Measurements from ENCODE around the gene FHL3.

Gene FHL3, protein sequence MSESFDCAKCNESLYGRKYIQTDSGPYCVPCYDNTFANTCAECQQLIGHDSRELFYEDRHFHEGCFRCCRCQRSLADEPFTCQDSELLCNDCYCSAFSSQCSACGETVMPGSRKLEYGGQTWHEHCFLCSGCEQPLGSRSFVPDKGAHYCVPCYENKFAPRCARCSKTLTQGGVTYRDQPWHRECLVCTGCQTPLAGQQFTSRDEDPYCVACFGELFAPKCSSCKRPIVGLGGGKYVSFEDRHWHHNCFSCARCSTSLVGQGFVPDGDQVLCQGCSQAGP

DNA sequence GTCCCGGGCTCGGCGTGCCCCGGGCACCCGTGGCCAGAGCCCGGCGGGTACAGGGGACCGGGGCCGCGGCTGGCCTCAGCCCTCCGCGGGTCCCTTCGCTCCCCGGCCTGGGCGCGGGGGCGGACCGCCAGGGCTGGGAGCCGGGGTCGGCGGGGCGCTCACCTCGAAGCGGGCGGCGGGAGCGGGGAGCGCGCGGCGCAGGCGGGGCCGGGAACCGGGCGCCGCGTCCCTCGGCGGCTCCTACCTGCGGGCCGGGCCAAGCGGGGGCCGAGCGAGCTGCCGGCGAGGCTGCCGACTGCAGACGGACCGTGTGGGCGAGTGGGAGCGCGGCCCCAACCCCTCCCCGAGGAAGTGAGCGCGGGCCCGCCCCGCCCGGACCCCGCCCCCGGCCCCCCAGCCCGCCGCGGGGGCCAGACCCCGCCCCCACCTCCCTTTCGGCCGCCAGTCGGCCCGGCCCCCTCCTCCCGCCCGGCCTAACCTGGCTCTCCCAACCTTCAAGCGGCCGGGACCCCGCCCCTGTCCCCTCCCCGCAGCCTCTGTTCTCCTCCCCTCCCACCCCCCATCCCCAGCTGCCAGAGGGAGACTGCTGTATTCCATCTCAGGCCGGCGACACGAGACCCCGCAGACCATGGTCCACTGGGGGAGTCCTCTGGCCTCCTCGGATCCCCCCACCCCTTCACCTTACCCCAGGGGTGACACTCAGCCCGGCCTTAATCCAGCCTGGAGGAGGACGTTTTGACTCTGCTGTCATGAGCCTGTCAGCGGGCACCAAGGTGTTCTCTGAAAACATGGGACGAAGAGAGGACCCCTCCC, at the start of gene FHL3:
TSS of gene FHL3 (minus strand) at position 320 of the 813 bp plus-strand sequence. CDS start 6,102 bp downstream, outside the sequence.
- DNase-seq: peak; percentile 56

DNA sequence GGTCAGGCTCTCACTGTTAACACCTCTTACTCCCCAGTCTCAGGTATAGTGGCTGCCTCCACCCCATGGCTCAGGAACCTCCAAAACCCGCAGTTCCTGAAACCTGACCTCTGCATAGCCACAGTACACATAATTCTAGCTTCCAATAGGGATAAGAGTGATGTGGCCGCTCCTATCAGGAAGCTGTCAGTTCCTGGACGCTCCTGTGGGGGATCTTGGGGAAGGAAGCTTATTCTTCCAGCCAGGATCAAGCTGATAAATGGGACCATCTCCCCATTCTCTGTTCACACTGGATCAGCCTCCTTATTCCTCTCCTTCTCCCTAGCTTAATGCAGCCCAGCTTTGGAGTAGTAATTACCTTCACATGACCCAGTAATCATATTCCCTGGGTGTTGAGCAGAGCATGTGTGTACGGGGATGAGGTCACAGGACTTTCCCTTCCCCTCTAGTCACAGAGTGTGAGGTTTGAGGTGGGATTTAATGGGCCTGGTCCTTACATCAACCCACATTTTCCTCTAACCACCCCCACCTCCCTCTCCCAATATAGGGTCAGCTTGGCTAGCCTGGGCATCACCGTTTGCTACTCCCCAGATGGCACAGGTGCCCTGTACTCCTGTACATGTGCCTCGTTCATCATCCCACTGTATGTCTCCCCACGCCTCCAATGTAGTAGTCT, 48.2 kb upstream of the FHL3 start:
- DNase-seq: no peak

DNA sequence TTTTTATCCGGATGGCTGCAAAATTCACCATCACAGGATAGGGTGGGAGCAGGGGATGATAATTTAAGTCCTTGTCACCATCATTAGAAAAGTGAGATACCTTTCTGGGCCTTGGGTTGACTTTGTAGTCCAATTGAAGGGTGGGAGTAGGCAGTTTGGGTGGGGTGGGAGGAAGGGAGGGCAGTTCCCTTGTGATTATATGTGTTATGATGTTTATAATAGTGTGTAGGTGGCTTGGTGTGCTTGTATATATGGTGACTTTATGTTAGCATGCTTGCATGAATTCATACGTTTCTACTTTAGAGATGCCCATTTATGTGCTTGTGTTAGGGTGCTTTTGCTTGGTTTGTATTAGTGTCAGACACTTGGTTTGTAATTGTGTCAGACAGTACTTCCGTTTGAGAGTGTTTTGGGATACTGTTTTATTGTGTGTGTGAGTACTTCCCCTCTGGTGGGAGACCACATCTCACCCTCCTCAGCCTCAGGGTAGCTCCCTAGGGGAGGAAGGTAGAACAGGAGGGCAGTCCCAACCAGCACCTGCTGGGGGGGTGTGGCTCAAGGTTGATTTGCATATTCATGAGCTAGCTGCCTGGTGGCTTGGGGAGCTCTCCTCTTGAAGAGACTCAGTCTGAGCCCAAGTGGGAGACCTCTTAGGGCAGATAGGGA, 47.6 kb upstream of the FHL3 start:
- peak; percentile 16 for DNase-seq

DNA sequence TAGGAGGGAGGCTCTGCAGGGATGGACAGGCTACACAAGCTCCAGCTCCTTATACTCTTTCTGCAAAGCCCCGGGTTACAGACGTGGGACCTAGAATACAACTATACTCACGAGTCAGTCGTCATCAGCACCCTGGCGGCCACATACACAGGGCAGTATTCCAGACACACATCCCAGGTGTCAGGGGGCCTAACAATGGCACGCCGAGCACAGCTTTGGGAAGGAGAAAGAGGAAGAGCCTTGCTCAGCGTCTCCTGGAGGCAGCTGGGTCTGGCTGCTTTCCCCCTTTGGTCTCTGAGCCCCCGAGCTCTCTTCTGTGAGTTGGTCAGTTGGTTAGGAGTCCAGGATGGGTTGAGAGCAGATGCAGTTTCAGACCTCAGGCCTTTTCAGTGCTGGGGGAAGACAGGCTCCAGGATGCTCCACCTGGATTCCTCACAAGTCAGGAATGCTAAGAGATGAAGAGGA, 45.8 kb upstream of the FHL3 start:
- no peak for DNase-seq

DNA sequence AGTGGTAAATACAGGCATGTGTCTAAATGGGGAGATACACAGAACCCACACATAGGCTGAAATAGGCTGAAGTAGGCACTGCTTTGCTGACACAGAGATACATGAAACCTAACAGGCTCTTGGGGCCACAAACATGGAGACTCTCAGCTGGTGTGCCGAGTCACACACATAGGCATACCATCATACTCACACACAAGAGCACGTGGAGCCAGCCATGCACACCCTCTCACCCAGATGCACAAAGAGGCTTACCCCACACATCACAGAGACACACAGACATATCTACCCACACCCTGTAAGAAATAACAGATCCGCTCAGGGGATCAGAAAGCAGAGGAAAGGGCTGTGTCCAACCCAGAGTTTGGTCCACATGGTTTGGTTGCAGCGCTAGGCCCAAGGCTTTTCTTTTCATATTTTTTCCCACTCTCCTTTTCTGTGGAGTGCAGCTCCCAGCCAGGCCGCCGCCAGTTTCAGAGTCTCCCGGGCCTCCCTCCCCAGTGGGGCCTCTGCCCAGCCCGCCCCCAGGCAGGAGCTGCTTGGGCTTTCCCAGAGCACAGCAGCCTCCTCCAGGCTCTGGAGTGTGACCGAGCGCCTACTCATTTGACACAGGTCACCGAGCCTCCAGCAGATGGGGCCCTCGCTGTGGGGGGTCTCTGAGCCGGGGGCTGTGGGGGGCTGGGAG, 45.2 kb upstream of the FHL3 start:
- no peak for DNase-seq

DNA sequence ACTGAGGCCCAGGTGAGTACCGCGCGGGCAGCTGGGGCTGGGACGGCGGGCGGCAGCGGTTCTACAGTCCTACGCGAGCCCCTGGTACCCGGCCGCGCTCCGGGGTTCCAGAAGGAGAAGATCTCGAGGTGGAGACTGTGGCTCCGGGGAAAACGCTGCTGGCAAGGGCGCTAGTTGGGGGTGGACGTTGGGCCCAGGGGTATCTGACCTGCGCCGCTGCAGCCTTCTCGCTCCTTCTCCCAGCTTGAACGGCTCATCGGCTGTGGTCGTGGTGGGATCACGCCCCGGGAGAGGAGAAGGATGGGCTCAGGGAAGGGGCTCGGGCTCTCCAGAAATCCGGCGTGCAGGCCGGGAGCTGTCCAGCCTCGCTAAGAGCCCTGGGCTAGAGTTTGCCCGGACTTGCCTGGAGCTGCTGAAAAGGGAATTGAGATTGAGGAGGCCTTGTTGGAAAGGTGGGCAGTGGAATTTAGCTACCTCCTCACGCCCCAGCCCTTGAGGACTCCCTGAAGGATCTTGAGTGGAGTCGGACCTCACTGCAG, 42.4 kb upstream of the FHL3 start:
- DNase-seq: no peak

DNA sequence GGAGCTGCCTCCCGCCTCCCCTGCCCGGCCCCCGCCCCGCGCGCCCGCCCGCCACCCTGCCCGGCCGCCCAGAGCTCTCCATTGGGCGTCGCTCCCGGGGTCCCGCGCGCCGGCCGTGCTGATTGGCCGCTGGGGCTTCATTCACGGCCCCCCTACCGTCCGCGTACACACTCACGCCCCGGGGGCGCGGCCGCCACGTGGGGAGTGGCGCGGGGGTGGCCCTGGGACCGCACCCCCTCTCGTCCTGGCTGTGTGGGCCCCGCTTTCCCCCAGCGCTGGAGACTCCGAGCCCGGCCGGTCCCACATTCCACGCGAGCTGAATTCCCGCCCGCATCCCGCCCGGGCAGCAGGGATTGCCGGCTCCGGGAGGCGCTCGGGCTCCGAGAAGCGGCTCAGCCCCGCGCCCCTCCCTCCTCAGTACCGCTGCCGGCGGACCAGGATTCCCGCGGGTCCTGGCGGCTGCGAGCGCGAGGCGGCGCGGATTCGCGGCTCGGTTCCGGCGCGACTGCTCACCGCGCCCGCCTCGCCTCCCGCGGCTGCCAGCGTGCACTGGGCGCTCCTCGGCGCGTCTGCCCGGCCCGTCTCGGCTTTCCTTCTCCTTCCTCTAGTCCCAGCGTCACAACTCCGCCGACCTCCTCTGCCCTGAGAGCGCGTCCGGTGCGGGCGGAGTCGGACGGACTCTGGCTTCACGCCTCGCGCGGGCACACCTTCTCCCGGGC, 41.7 kb upstream of the FHL3 start:
- DNase-seq: peak; percentile 84

DNA sequence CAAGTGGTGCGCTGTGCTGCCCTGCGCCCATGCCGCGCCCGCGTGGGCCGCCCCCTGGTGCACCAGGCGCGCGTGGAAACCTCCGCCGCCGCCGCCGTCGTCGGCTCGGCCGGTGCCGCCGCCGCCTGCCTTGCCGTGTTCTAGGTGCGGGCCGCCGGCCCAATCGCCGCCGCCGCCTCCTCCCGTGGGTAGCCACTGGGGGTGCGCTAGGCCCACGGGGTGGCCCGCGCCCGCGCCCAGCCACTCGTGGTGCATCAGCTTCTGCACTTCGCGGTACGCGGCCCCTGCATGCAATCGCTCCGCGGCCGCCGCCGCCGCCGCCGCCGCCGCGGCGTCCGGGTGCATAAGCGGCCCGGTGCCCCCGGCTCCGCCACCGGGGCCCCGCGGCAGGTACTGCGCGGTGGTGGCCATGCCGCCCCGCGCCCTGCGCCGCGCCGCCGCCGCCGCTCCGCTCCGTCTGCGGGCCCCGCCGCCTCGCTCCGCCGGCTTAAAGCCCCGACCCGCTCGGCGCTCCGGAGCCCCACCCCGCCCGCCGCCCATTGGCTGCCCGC, 41.1 kb upstream of the FHL3 start, which contains the start of gene POU3F1:
TSS of gene POU3F1 (minus strand) at position 461 of the 551 bp plus-strand sequence. CDS start at position 411, 50 bp downstream.
- DNase-seq: no peak

DNA sequence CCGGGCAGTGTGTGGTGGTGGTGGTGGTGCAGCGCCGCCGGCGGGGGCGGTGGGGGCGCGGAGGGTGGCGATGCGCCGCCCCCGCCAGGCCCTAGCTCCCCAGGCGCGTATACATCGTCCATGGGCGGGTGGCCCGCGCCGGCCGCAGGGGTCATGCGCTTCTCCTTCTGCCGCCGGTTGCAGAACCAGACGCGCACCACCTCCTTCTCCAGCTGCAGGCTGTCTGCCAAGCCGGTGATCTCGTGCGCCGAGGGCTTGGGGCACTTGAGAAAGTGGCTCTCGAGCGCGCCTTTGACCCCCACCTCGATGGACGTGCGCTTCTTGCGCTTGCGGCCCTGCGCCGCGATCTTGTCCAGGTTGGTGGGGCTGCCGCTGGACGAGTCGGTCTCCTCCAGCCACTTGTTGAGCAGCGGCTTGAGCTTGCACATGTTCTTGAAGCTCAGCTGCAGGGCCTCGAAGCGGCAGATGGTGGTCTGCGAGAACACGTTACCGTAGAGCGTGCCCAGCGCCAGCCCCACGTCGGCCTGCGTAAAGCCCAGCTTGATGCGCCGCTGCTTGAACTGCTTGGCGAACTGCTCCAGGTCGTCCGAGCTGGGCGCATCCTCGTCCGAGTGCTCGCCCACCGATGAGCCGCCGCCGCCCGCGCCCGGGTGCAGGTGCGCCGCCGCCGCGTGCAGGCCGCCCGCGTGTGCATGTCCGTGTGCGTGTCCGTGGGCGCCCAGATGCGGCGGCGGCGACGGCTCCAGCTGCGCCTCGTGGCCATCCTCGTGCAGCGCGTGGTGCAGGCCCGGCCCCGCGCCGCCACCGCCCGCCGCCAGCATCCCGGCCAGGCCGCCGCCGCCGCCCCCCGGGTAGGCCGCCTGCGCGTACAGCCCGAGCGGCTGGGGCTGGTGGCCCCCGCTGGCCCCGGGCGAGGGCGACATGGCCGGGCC, 40.4 kb upstream of the FHL3 start:
- no peak for DNase-seq

DNA sequence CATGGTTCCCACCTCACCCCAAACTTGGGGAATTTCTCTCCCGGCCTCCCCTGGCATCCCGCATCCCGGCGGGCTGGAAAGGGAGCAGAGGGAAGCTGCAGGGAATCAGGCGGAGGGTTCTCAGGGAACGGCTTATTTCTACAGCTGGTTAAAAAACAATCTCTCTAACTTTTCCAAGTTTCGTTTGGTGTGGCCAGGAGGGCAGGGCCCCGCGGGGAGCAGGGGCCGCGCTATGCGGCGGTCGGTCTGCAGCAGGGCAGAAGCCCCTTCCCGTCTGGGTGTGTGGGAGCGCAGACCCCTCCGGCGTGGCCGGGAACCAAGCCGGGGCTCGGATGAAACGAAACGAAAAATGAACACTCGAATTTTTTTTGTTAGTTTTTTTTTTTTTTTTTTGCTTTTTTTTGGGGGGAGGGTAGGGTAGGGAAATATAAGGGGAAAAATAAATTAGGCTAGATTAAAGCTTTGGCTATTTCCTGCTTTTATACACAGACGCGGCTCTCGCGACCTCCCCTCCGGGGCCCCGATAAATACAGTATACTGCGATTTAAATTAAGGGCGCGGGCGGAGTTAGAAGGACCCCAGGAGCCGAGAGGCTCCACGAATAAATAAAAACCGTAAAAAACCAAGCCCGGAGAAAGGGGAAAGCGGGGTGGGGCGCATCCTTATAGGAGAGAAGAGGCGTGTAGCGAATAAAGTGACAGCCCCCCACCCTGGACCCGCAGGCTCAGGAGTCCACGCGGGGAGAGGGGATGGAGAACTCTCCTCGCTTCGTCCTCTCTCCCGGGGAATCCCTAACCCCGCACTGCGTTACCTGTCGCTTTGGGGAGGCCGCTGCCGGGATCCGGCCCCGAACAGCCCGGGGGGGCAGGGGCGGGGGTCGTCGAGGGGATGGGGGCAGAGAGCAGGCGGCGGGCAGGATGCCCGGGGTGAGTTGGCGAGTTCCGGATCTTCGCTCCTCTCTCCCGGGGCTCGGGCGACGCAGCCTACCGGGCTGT, 39.2 kb upstream of the FHL3 start:
- no peak for DNase-seq

DNA sequence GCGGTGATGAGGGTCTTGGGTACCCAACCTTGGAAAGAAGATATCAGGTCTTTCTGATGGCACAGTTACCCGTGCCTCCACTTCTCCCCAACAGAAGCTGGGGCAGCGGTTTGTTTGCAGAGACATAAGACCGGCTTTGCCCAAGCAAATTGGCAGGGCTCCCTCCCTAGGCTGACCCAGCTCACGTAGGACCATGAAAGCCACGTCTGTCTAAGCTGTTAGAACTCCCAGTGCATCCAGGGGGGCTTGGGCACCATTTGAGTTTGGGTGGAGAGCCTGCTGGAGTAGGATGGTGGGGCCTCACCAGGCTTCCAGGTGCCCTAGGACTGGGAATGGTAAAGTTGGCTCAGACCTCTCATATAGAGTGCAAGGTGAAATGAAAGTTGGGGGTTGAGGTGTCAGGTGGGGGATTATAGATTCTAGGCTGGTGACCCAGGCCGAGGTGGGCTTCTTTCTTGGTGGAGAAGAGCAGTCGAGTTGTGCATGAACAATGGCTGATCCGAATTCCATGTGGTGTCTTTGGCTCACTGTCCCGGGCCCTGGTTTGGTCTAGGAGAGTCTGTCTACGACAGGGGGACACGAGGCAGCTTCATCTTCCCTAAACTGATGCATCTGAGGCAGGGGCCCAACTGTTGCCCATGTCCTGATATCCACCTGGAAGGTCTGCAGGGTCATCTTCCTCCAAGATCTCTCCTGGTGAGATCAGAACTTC, 37.9 kb upstream of the FHL3 start:
- DNase-seq: no peak

DNA sequence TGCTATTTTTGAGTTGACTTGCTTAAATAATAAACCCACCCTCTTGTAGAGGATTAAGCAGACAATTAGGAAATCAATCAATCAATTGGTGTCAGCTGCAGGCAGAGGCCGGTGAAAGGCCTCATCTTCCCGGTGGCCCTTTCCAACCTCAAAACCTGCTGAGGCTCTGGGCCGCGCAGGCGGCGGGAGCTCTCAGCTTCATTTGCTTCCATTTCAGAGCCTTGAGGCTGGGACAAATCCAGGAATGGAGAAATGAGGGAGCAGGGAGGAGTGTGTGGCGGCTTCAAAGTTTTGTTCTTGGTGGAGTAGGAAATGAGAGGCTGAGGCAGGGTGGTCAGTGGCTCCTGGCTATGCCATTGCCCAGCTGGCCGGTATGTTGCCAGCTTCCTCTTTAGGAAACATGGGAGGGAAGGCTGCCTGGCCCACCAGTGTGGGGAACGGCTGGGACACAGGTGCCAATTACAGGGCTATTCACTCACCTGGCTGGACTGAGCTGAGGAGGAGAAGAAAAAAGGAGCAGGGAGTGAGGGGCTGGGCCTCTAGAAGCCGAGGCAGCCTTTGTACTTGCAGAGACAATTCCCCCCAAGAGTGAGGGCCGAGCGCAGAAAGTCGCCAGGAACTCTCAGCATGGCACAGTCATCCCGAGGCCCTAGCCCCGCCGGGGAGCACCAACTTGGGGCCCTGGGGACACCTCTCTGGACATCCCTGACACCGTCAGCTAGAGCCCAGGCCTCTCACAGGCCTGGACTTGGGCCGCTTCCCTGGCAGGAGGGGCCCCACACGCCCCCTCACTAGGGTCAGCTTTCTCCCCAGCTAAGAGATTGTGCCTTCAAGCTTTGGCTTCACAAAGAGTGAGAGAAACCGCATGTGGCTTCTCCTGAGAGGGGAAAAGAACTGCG, 36.9 kb upstream of the FHL3 start:
- no peak for DNase-seq

DNA sequence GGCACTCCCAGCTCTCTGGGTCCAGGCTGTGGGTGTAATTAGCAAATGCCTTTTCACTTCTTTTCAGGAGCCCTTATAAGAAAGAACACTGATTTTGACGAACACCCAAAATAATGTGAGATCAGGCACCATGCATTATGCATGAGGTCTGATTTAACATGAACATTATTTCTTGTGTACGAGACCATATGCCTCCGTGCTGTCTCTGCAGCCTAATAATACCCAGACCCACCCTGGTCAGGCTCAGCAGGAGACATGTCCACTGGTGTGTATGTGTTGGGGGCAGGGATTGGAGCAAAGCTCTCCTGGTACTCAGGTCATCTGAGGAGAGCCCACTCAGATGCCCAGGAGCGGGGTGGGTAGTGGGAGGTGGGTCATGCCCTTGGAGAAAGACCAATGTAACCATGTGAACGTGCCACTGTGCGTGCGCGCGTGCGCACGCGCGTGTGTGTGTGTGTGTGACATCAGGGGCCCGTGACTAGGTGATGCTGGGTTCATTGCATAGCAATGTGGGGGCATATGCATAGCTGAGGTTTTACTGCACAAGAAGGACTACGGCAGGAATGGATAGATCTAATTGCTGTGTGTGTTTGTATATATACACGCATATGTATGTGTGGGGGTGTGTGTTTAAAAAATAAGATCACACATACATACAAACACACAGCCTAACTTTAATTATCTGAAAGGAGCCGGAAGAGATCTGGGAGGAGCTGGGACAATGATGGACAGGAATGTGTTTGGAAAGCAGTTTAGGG, 34.2 kb upstream of the FHL3 start:
- no peak for DNase-seq

DNA sequence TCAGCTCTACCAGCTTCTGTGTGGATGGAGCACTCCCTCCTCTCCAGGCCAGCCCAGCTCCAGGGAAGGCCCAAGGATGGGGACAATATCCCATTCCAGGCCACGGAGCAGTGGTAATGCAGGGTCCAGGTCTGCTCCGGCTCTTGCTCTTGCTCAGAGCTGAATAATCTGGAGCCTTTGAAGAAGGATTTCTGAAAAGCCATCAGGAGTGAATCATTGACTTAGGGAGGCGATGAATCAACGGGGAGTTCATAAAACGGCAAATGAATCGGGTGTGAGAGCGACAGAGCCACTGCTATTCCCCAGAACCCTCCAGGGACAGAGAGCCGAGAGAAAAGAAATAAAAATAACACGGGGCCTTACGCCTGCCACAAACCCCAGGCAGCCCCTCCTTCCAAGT, 33.5 kb upstream of the FHL3 start:
- DNase-seq: no peak

DNA sequence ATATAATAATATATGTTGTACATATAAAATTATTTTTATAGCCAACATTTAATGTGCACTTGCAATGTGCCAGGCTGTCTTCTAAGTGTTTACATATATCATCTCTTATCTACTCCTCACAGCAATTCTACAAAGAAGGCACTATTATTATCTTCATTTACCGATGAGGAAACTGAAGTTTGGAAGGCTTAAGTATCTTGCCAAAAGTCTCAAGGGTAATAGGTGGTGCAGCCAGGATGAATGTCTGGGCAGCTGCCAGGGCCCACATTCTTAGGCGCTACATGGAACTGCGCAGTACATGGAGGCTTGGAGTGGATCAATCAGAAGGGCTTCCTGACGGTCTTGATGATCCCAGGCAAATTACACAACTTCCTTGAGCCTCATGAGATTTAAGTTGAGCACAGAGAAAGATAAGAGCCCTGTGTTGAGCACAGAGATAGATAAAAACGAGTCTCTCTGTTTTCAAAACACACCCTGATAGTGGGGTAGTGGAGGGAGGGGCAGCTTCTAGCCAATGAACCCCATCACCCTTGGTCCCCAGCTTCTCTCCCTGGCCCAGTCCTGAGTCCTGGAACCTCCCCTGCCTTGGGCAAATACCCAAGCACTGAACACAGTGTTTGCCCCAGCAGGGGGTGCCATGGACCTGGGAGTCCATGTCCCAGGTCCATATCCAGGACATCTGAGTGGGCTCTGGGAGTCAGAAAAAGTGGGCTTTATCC, 32.1 kb upstream of the FHL3 start:
- no peak for DNase-seq

Data from CD4-positive, alpha-beta T cell treated with Interleukin-17A for 1 hour (primary cell).